Suppressor macrophage treated with lipopolysaccharide for 4 hours (primary cell): ENCODE results near the gene PIGO.

Experiments used
- DNase-seq: peaks from one replicate; pipeline ENCODE4 v3.0.0-alpha.2; 2020

PIGO gene

DNA sequence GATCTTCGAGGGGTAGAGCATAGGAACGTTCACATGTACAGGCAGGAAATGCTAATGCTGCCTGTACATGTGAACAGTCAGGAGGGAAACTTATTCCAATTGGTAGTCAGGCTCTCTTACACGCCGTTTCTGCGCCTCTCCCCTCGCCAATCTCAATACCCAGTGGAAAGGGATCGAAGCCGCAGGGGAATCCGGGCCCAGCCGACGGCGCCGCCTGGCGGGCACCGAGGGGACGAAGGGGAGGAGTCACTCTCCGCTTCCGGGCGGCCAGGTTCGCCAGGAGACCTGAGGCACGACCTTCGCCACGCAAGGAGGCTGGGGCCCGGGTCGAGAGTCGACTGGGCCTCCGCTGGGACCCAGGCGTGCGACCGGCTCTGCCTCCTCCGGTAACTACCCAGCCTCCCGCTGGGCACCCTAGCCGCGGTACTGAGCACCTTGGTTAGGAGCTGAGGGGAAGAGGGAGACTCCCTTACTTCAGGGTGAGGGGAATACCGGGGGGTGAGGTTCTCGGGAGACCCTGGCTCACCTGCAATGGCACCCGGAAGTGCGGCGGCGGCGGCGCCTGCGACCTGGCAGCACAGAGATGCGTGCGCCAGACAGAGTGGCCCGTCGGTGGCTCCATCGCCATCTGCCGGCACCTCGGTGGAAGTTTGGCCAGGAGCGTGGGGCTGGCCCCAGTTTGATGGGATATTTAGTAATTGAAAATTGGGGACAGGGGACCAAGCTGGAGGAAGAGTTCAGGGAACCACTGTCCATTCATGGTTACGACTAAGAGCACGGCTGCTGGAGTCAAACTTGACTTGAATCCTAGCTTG lies at the start of gene PIGO:
Gene PIGO (minus strand): TSS at position 557 of the 815 bp plus-strand sequence. CDS start 1,026 bp downstream, outside the sequence.
- peak; percentile 89 for DNase-seq

- no peak for DNase-seq
Observed at GRCh38 chr9:35142037-35142436, 45.6 kb upstream of the PIGO start.

GRCh38 chr9:35140093-35140492 lies 43.7 kb upstream of the PIGO start:
- no peak for DNase-seq

DNA sequence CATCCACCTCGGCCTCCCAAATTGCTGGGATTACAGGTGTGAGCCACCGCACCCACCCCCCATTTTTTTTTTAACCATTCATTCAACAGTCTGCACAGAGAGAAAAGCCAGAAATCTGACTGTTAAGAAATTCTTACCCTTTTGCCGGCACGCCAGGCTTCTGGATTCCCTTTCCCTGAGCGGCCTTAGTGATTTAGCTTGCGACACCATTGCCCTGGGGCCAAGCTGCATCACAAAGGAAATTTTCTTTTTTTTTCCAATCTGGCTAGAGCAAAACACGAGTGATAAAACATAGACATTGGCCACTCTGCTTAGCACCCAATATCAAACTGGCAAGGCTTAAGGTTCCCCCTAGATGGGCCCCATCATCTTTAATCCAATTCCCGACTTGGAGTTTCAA lies 40.5 kb upstream of the PIGO start:
- DNase-seq, result no peak

DNA sequence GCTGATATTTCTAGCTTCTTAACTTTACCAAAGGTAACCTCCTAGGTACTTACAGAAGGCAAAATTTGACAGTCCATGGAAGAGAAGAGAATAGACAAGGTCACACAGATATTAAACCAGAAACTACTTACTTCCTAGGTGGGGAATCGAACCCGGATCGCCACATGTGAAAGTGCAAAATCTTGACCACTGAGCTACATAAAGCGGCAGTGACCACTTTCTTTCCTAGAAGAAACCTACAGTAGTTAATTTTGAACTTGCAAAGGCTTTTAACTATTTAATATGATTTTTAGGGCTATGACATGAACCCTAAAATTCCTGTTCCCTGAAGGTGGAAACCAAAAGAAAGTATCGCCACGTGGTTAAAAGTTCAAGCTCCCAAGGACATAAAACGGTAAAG lies 39.6 kb upstream of the PIGO start:
- DNase-seq, result no peak

- no peak for DNase-seq
Observed at GRCh38 chr9:35134920-35135319, 38.5 kb upstream of the PIGO start.

DNA sequence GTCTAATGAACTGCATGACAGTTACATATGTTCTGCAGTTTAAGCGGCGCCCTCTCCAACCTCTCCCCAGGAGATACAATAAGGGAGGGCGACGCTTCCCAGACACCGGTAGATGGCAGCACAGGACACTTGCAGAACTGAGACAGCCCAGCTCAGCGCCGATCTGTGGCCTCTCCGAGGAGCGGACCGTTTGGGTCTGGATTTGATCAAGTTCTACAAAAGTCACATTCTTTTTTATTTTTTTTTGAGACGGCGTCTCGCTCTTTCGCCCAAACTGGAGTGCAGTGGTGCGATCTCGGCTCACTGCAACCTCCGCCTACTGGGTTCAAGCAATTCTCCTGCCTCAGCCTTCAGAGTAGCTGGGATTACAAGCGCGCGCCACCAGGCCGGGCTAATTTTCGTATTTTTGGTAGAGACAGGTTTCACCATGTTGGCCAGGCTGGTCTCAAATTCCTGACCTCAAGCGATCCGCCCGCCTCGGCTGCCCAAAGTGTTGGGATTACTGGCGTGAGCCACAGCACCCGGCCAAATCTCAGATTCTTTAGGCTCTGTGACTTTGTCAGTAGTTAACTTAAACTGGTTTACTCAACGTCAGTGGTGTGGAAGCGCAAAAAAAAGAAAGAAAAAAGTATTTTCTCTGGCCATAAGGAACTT lies 20.6 kb upstream of the PIGO start:
- peak; percentile 96 for DNase-seq

GRCh38 chr9:35116539-35116897 lies 20.1 kb upstream of the PIGO start:
- DNase-seq, result no peak

- DNase-seq, result peak; percentile 97
Observed at GRCh38 chr9:35115680-35116538, 19.5 kb upstream of the PIGO start, which contains the start of gene ATOSB. TSS of gene ATOSB (minus strand) at chr9:35115862. CDS start at chr9:35108274, 7,588 bp downstream.

GRCh38 chr9:35114840-35115628 lies 18.6 kb upstream of the PIGO start:
- peak; percentile 80 for DNase-seq

GRCh38 chr9:35114113-35114839 lies 17.9 kb upstream of the PIGO start:
- peak; percentile 94 for DNase-seq

- peak; percentile 90 for DNase-seq
Observed at GRCh38 chr9:35112257-35113020, 16.0 kb upstream of the PIGO start.

DNA sequence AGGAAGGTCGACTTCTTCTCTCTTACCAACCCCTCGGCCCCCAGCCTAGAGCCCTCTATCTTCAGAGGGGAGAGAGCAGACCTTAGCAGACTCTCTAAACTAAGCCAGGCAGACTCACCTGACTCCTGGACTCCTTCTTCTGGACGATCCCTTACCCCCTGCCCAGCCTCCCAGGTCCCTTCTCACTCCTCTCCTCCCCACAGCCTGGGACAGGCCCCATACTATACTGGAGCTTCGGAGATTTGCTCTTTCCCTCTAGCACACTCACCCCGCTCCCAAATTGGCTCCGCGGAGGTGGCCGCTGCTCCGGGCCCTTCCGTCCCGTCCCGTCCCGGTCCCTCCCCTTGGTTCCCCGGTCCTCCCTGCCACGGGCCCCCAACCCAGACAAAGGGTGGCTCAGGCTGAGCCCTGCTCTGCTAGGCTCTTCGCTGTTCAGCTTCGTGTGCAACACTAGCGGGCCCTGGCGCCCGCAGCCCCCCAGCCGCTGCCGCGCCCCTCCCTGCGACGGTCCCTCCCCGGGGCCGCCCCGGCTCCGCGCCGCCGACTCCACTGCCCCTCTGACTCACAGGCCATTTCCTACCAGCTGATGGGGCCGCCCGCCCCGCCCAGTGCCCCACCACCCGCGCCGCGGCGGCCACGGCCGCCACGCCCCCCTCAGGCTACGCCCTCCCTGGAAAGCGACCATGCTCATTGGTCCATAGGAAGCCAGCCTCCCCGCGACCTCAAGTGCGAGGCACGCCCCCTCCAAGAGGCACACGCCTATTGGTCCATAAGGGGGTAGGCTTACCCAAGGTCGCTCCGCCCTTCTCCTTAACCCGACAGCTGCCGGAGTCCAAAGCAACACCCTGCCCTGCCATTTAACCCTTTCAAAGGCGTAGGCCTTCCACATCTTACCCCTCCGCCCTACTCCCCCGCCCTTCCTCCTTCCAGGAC lies 14.9 kb upstream of the PIGO start:
- DNase-seq, result peak; percentile 99

DNA sequence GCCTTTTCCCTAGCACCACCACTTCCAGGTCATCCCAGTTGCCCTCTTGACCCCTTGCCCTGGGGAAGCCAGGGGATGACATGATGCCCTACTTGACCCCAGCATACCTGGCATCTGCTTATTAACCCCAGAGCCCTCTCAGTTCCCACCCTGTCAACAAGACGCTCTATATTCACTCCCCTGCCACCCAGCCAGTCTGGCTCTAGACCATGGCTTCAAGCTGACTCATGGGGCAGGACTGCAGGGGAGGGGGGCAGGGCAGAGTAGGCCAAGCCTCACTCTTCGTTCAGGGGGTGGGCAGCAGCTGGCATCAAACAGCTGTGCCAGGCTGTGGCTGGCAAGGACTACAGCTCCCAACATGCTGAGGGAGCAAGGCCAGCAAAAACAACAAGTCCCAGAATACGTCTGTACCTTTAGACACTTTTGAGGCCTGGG lies 14.0 kb upstream of the PIGO start:
- peak; percentile 9 for DNase-seq

DNA sequence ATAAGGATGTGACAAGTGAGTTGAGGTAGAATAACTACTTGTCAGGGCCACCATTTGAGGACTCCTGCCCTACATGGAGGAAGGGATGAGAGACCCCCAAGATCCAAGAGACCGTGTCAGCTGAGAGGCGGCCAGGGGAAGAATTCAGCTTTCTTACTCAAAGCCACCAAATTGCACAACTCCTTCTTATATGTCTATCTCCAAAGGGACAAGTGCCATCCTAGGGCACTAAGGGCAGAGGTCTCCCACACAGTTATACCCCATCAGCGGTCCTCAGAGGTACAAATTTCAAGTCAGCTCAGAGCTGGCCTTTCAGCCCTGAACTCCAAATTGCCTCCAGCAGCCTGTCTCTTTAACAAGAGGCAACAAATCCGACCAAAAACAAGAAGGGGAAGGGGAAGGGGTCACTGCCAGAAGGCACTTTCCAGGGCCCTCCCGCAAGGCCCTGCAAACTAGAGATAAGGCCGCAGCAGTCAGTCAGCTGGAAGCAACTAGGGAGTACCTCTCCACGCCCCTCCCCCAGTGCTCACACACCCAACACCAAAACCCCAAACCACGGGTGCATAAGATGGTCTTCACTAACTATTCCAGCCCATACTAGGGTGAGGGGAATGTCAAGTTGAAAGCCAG lies 12.7 kb upstream of the PIGO start:
- DNase-seq, result no peak

- no peak for DNase-seq
Observed at GRCh38 chr9:35108461-35108860, 12.1 kb upstream of the PIGO start.

DNA sequence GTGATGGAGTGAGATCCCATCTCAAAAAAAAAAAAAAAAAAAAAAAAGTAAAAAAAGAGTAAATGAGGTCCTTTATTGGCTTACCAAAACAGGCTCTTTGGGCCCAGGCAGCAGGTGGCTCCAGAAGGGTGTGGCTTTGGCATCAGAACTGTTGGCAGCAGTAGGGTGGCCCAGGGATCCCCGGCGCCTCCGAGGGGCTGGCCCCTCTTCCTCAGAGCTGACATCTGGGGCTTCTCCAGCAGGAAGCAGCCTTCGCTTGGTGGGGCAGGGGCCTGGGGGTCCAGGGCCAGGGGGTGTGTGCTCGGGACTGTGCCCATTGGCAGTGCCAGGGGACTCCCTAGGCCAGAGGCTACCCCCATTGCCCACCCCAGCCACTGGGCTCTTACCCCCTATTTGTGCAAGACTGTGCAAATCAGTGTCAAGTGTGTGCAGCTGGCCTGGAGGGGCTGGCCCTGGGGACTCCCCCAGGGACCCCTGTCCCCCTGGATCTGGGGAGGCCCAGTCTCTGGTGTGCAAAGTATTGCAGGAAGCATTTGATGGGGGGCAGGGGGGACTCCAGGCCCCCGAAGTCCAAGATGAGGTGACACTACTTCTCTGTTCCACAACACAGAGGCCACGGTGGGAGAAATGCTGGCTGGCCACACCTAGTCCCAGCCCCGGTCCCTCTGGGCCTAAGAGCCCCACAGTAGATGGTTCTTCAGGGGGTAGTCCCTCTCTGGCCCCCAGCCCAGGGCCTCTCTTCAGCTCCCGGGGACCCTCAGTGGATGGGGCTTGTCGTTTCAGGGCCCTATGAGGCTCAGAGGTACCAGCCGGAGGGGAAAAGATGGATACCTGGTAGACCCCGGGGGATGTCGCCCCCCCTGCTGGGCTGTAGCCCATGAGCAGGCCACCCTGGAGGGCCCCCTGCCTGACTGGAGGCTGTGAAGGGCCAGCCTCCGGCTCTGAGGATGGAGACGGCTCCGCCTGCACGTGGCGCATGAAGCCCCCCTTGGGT lies 11.2 kb upstream of the PIGO start:
- DNase-seq, result no peak

DNA sequence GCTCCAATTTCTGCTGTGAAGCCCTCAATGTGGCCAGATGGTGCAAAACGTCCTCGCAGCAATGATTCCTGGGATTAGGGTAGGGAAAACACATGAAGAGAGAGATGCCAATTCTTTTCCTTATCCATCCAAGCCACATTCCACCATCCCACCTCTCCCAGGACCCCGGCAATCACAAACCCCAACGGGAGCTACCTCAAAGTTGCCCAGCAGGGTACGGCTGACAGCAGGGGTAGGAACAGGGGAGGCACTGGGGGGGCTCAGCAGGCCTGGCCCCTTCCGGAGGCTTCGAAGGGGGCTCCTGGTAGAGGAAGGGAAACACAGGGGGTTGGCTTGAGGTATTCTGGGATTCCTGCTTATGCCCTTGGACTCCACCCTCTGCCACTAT lies 9.9 kb upstream of the PIGO start:
- no peak for DNase-seq
